ENCODE results near the gene AGBL1. TPM values are rescaled to one million over a fixed set of nuclear protein-coding genes. Genes with fewer than 3 reads are reported as not detected.

The AGBL1 gene
- total and polyA plus RNA-seq, 2 donors (not counting 3 experiments of a cell fraction or from before 2014, with no cell fraction given) = not detected

DNA sequence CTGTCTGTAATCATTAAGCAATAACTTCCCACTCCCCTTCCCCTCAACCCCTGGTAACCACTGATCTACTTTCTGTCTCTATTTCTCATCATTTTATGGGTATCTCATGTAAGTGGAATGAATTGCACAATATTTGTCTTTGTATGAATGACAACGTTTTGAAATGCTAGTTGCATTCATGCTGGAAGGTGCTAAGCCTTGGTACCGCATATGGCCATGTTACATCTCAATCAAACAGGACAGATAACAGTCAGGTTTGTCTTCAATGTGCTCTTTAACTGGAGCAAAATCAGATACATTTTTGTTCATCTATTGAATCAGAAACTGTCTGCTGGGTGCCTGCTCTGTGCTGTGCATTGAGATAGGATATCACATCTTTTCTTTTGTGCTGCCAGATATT, 134.2 kb downstream of the AGBL1 start:
- Histone ChIP-seq H4K20me1 (replicated peaks; ENCODE audit: control insufficient read depth, extremely low read depth, insufficient read depth, low read length) (no peaks in the 10 kb centered on the region), H2AFZ (ENCODE audit: low read depth, low read length) (no peak overlapping the region), H3K27me3 (ENCODE audit: control insufficient read depth in 2 of 2, insufficient read depth in 2 of 2, low read length in 2 of 2) (no peaks in the 10 kb centered on the region), H3K79me2 (ENCODE audit: control insufficient read depth, insufficient read depth, low read length) (no peaks in the 10 kb centered on the region), H3K4me2 (ENCODE audit: insufficient read depth, low read length) (no peak overlapping the region), H3K27ac (ENCODE audit: insufficient read depth, low read depth, low read length) (no peak overlapping the region), H3K9me1 (replicated peaks; ENCODE audit: control insufficient read depth, extremely low read depth, insufficient read depth, low read length) (no peaks in the 10 kb centered on the region), H3K9ac (replicated peaks; ENCODE audit: extremely low read depth, insufficient read depth, low read length) (no peak overlapping the region), H3K4me3 (replicated peaks in 1 of 3; ENCODE audit: insufficient read depth in 1 of 3, low read depth in 1 of 3, low read length in 3 of 3) (no peak overlapping the region), H3K4me1 (ENCODE audit: control insufficient read depth, extremely low read depth, insufficient read depth, low read length) (no peaks in the 10 kb centered on the region), H3K36me3 (ENCODE audit: control insufficient read depth in 2 of 2, extremely low read depth in 1 of 2, insufficient read depth in 2 of 2, low read length in 2 of 2) (no peaks in the 10 kb centered on the region), H3K9me3 (replicated peaks; ENCODE audit: control insufficient read depth, insufficient read depth, low read length) (peaks cover 3% of the 10 kb centered on the region)
- ChIA-PET CTCF (no interaction called here), POLR2A (no interaction called here)
- dilution Hi-C loops (cut with MboI; ENCODE audit: extremely low pct_ligation_motif_present, low sequenced_read_pairs) (no loop called here), intact Hi-C loops (cut with micrococcal nuclease) (no loop called here)
- no TSS peak for BruUV-seq (replicated peaks)
- DNase-seq (ENCODE audit: low read depth, low spot score) = no peak
- no peak for TF ChIP-seq GATA2 (IDR thresholded peaks at IDR 0.05; ENCODE audit: insufficient read depth, insufficient read length, low read depth, low read length)
- TF ChIP-seq, protein P1, sequence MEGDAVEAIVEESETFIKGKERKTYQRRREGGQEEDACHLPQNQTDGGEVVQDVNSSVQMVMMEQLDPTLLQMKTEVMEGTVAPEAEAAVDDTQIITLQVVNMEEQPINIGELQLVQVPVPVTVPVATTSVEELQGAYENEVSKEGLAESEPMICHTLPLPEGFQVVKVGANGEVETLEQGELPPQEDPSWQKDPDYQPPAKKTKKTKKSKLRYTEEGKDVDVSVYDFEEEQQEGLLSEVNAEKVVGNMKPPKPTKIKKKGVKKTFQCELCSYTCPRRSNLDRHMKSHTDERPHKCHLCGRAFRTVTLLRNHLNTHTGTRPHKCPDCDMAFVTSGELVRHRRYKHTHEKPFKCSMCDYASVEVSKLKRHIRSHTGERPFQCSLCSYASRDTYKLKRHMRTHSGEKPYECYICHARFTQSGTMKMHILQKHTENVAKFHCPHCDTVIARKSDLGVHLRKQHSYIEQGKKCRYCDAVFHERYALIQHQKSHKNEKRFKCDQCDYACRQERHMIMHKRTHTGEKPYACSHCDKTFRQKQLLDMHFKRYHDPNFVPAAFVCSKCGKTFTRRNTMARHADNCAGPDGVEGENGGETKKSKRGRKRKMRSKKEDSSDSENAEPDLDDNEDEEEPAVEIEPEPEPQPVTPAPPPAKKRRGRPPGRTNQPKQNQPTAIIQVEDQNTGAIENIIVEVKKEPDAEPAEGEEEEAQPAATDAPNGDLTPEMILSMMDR (IDR thresholded peaks at IDR 0.05; ENCODE audit: extremely low read depth in 1 of 2, insufficient read depth in 1 of 2, low read depth in 1 of 2, low read length in 2 of 2) = no peak
- TF ChIP-seq POLR2A (IDR thresholded peaks at IDR 0.05; ENCODE audit: low read depth, low read length) = no peak
- no peak for TF ChIP-seq EZH2 (IDR thresholded peaks at IDR 0.05; ENCODE audit: borderline replicate concordance, low read depth, low read length, severe bottlenecking)
- no peak for FAIRE-seq

DNA sequence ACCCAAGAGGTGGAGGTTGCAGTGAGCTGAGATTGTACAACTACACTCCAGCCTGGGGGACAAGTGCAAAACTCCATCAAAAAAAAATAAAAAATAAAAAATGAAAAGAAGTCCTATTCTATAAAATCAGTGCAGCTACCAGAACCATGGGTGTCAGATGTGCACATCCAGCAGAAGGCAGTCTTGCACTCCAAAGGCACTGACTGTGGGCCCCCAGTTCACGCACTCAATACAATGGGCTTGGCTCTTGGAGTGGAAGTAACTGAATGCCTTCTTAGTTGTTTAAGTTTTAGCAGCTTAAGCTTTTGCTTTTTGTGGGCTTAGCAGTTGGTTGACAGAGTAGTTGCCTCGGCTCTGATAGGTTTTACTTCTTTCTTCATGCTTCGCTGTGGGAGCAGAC, 141.4 kb downstream of the AGBL1 start:
- Histone ChIP-seq H3K79me2 (ENCODE audit: control insufficient read depth, insufficient read depth, low read length) (no peaks in the 10 kb centered on the region), H3K4me2 (ENCODE audit: insufficient read depth, low read length) (no peak overlapping the region), H3K27me3 (ENCODE audit: control insufficient read depth in 2 of 2, insufficient read depth in 2 of 2, low read length in 2 of 2) (no peaks in the 10 kb centered on the region), H3K9me3 (replicated peaks; ENCODE audit: control insufficient read depth, insufficient read depth, low read length) (peaks cover 8% of the 10 kb centered on the region), H3K4me3 (replicated peaks in 1 of 3; ENCODE audit: insufficient read depth in 1 of 3, low read depth in 1 of 3, low read length in 3 of 3) (no peak overlapping the region), H4K20me1 (replicated peaks; ENCODE audit: control insufficient read depth, extremely low read depth, insufficient read depth, low read length) (no peaks in the 10 kb centered on the region), H3K9ac (replicated peaks; ENCODE audit: extremely low read depth, insufficient read depth, low read length) (no peak overlapping the region), H3K4me1 (ENCODE audit: control insufficient read depth, extremely low read depth, insufficient read depth, low read length) (no peaks in the 10 kb centered on the region), H3K36me3 (ENCODE audit: control insufficient read depth in 2 of 2, extremely low read depth in 1 of 2, insufficient read depth in 2 of 2, low read length in 2 of 2) (no peaks in the 10 kb centered on the region), H2AFZ (ENCODE audit: low read depth, low read length) (no peak overlapping the region), H3K27ac (ENCODE audit: insufficient read depth, low read depth, low read length) (no peak overlapping the region), H3K9me1 (replicated peaks; ENCODE audit: control insufficient read depth, extremely low read depth, insufficient read depth, low read length) (no peaks in the 10 kb centered on the region)
- intact Hi-C loops (cut with micrococcal nuclease) = no loop called here
- ChIA-PET CTCF (no interaction called here), POLR2A (no interaction called here)
- no TSS peak for BruUV-seq (replicated peaks)
- dilution Hi-C loops (cut with MboI; ENCODE audit: extremely low pct_ligation_motif_present, low sequenced_read_pairs) = no loop called here
- TF ChIP-seq JUN (IDR thresholded peaks at IDR 0.05; ENCODE audit: borderline replicate concordance, insufficient read depth, insufficient read length, low read depth) = no peak
- TF ChIP-seq FOS (IDR thresholded peaks at IDR 0.05; ENCODE audit: borderline replicate concordance, insufficient read depth, low read length) = no peak
- TF ChIP-seq POLR2A (IDR thresholded peaks at IDR 0.05; ENCODE audit: low read depth, low read length) = no peak
- no peak for TF ChIP-seq MYC (IDR thresholded peaks at IDR 0.05; ENCODE audit: low read depth, low read length)
- TF ChIP-seq, protein P1 (IDR thresholded peaks at IDR 0.05; ENCODE audit: extremely low read depth in 1 of 2, insufficient read depth in 1 of 2, low read depth in 1 of 2, low read length in 2 of 2) = no peak
- TF ChIP-seq EZH2 (IDR thresholded peaks at IDR 0.05; ENCODE audit: borderline replicate concordance, low read depth, low read length, severe bottlenecking) = no peak
- DNase-seq (ENCODE audit: low read depth, low spot score) = no peak
- no peak for FAIRE-seq

Data from endothelial cell of umbilical vein (primary cell).